ENCODE data around the gene FREM3.
"Not testable (repeated sequence)": the region's sequence is repeated elsewhere in the genome, so short reads cannot be mapped to it uniquely, and the experiment has no call there.

FREM3 gene

DNA sequence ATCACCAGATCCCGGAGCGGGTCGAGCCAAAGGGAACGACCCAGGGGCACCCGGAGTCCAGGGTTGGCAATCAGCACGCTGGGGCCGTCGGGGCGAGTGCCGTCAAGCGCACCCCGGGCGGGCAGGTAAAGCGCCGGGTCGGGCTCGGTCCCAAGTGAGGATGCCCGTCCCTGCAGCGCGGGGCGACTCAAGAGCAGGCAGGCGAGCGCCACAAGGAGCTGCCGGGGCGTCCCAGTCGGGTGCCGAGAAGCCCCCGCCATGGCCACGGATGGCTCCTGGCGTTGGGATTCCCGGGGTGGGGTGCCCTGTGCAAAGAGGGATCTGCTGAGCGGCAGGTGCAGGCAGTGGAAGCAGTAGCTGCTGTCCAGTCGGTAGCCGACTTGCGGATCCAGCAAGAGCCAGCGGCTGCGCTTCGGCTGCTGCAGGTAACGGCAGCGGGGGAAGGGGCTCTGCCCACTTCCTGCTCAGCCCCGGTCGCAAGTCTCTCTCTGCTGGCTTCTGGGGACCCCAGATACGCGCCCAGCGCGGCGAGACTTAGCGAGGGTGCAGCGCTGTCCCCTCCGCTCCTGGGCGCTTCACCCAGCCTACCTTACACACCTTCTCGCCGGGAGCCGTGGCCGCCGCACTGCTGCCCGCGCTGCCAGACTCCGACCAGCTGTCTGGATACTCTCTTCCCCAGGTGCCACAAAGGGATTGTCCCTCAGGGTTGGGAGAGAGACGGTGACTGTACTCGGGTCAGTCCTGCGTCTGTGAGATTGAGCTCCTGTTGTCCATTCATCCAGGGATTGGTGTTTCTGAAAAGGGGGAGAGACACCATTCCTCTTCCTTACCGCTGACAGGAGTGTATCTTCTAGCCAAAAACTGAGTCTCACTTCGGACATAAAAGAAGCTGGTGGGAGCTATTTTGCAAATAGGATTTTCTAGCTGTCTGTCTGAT is at the start of gene FREM3:
Gene FREM3 (minus strand): TSS at position 260 of the 937 bp plus-strand sequence. CDS start 0 bp downstream, at position 260.
- DNase-seq (ENCODE audit: low spot score): no peak

- no peak for DNase-seq (ENCODE audit: low spot score)
Observed at GRCh38 chr4:143745874-143746273, 45.4 kb upstream of the FREM3 start.

GRCh38 chr4:143743591-143743990 is 43.1 kb upstream of the FREM3 start:
- DNase-seq (ENCODE audit: low spot score): no peak

DNA sequence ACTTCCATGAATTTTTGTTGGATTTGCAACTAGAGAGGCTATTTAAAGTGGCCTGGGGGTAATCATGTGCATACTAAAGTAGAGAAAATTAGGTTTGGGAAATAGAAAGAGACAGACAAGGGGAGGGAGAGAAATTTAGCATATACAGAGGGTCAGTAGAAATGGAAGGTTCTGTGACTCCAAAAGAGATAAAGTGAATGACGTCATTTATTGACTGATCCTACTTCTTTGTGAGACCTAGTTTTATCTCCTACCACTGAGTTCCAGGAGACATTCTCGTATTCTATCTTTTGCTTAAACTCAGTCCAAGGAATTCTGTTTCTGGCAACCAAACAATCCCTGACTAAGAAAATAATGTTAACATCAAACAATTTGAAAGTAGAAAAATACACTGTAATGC is 42.4 kb upstream of the FREM3 start:
- no peak for DNase-seq (ENCODE audit: low spot score)

DNA sequence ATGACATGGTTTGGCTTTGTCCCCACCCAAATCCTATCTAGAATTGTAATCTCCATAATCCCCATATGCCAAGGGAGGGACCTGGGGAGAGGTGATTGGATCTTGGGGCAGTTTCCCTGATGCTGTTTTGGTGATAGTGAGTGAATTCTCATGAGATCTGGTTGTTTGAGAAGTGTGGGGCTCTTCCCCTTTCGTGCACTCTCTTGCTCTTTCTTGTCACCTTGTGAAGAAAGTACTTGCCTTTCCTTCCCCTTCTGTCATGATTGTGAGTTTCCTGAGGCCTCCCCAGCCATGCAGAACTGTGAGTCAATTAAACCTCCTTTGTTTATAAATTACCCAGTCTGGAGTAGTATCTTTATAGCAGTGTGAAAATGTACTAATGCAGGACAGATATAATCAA is 36.4 kb upstream of the FREM3 start:
- DNase-seq (ENCODE audit: low spot score): no peak

GRCh38 chr4:143736061-143736460 is 35.6 kb upstream of the FREM3 start:
- DNase-seq (ENCODE audit: low spot score): not testable (repeated sequence)

- DNase-seq (ENCODE audit: low spot score): no peak
Observed at GRCh38 chr4:143728166-143728565, 27.7 kb upstream of the FREM3 start.

DNA sequence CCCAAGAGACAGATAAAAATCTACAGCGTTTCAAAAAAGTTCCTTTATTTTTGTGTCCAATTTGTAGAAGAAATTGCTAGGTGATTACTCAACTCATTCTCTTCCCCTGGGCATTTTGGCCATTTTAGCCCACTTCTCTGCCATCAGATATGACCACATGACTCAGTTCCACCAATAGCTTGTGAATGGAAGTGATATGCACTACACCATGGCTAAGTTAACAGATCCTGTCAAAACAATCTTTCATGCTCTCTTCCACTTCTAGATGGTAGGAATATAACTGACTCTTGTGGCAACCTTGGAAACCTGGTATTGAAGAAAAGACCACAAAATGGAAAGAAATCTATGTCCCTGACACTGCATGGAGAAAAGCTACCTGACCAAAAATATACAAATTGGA is 26.2 kb upstream of the FREM3 start:
- DNase-seq (ENCODE audit: low spot score): no peak

GRCh38 chr4:143721317-143721716 is 20.8 kb upstream of the FREM3 start:
- DNase-seq (ENCODE audit: low spot score): no peak

- DNase-seq (ENCODE audit: low spot score): not testable (repeated sequence)
Observed at GRCh38 chr4:143718748-143719147, 18.3 kb upstream of the FREM3 start.

- no peak for DNase-seq (ENCODE audit: low spot score)
Observed at GRCh38 chr4:143713955-143714625, 13.6 kb upstream of the FREM3 start.

GRCh38 chr4:143713553-143713952 is 13.1 kb upstream of the FREM3 start:
- DNase-seq (ENCODE audit: low spot score): no peak

- DNase-seq (ENCODE audit: low spot score): no peak
Observed at GRCh38 chr4:143712155-143712550, 11.7 kb upstream of the FREM3 start.

DNA sequence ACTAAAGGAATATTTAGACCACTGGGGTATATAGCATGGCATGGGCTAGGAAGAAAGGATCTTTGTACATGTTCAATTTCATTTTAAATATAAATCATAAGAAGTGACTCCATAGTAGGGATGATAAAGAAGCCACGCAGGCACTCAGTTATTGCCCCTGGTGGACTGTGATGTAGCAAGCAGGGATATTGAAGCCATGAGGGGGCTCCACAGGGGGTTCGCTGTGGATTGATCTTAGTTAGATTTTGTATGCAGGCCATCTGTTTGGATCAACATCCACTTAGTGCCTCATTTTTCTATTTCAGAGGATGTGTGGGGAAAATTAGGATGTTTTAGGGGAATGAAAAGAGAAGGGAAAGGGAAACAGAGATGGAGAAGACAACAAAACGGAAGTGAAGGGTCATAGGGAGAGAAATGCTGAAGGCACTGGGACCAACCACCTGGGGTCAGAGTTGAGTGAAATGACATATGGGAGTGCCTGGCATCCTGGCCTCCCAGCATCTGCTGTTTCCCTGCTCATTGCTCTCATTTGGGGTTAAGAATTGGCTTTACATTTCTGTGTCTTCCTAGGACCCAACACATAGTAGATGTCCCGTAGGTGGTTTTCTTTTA is 11.2 kb upstream of the FREM3 start:
- DNase-seq (ENCODE audit: low spot score): no peak

DNA sequence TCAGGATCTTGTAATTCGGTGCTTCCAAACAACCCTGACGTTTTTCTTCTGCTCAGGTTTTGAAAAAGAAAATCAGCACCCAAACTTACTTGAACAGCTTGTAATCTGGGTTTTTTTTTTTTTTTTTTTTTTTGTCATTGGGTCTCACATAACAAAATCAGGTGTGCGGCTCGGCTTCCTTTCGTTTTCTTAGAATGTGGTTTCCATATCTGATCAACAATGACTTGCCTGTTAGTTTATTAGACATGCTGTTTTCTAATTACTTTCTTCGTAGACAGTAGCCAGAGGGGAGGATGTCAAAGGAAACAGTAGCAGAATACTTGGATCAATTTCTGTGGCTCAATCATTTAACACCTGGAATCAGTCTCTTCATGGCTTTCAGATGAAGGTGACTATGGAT is 890 bp upstream of the FREM3 start:
- peak; percentile 15 for DNase-seq (ENCODE audit: low spot score)

DNA sequence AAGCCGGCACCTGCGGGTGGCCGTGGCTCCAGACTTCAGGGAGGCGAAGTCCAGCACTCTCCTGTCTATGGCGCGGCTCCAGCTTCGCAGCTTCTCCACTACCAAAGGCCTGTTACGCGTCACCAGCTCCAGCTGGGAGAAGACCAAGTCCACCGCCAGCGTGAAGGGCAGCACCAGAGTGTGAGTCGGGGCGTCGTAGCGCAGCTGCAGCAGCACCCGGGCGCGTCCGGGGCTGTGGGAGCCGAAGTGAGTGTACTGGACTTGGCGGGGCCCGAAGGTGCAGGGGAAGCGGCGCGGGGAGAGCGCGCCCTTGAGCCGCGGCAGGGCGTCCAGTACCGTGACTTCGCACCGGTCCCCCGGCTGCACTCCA is 444 bp downstream of the FREM3 start:
- no peak for DNase-seq (ENCODE audit: low spot score)

DNA sequence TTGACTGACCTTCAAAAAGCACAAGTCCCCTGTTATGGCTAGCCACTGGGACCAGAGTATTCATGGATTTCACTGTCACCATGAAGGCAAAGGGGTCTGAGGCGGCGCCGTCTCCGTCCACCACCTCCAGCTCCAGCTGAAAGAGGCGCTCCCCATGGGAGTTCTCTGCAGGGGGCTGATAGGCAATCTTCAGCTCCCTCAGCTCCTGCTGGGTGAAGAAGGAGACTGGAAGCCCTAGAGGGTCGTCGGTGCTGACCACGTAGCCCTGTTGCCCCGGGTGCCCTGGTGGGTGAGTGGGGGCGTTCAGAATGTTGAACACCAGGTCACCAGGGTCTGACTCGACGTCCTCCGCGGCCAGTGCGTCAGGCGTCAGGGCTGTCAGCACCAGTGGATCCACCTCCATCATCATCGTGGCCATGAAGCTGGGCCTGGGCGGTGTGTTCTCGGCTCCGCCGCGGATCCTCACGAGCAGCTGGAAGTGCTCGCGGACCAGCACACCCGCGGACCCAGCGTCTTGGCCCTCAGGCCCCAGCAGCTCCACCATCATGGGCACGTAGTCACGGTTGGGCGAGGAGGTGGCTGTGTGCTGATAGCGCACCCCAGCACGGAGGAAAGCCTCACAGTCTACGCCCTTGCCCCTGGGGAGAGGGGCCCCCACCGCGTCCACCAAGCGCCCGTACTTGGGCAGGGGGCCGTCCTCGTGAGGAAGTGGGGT is 987 bp downstream of the FREM3 start:
- DNase-seq (ENCODE audit: low spot score): no peak

GRCh38 chr4:143693856-143694255 is 6.6 kb downstream of the FREM3 start:
- DNase-seq (ENCODE audit: low spot score): no peak

GRCh38 chr4:143692241-143692640 is 8.2 kb downstream of the FREM3 start:
- no peak for DNase-seq (ENCODE audit: low spot score)

GRCh38 chr4:143679434-143679833 is 21.0 kb downstream of the FREM3 start:
- DNase-seq (ENCODE audit: low spot score): no peak

GRCh38 chr4:143673629-143674028 is 26.8 kb downstream of the FREM3 start:
- DNase-seq (ENCODE audit: low spot score): not testable (repeated sequence)

GRCh38 chr4:143668930-143669552 is 31.4 kb downstream of the FREM3 start:
- no peak for DNase-seq (ENCODE audit: low spot score)

Data from CD4-positive, alpha-beta T cell treated with Interleukin-2 at 100 ng/mL for 4 hours (primary cell).